GM12878 (cell line): ENCODE measurements around the gene CACNA2D3. TPM values are rescaled to one million over a fixed set of nuclear protein-coding genes. Genes with fewer than 3 reads are reported as not detected.

Experiments
- ATAC-seq: fragments of 200-7000 bp; cut with Tn5 transposase; 3 replicates; pipeline ENCODE4 v1.9.1; 2020; ENCODE audit warnings: mild to moderate bottlenecking, moderate library complexity
- BruUV-seq: library from RNA; stranded (reverse); fragments of 400-500 nt; replicated peaks from 2 replicates; lab custom pipeline; 2021; lab: Mats Ljungman, UMichigan
- CTCF ChIA-PET: fragments of 300-600 bp; sonication (Branson Sonifier 250); formaldehyde crosslinking; extraction: SDS; loops from one replicate; lab custom pipeline; 2021; ENCODE audit warnings: inconsistent platforms; lab: Yijun Ruan, JAX
- POLR2A ChIA-PET: fragments of 350-600 bp; formaldehyde crosslinking; extraction: SDS; loops from one replicate; lab custom pipeline; 2021; ENCODE audit warnings: inconsistent platforms; lab: Charles Lee
- RAD21 ChIA-PET: fragments of 300-600 bp; sonication (Branson Sonifier 250); formaldehyde crosslinking; loops from one replicate; lab custom pipeline; 2023; ENCODE audit warnings: antibody characterized with exemption; ENCODE audit not compliant: unreplicated experiment; lab: Charles Lee
- SMC1A ChIA-PET: fragments of 300-600 bp; sonication (Branson Sonifier 250); formaldehyde crosslinking; loops from one replicate; lab custom pipeline; 2023; ENCODE audit not compliant: unreplicated experiment, uncharacterized antibody; lab: Charles Lee
- DNase-seq: peaks from one replicate; pipeline ENCODE4 v3.0.0-alpha.2; 2011; ENCODE audit warnings: low read depth, low spot score
- FAIRE-seq: peaks from 3 replicates; lab custom pipeline; 2011; peaks lifted over from hg19 to GRCh38; lab: Jason Lieb, UNC
- H2AFZ ChIP-seq: 2 replicates; pipeline ENCODE4 v1.6.0; 2011; ENCODE audit warnings: low read depth, low read length, control low read depth; ENCODE audit not compliant: control insufficient read depth
- H3K27ac ChIP-seq: 2 replicates; pipeline ENCODE4 v1.5.1; 2011; ENCODE audit warnings: control low read depth; ENCODE audit not compliant: control insufficient read depth, insufficient read depth
- H3K27me3 ChIP-seq, 2 experiments: replicated peaks in 1 of 2; 2 replicates each; pipeline versions ENCODE4 v1.6.0 to v1.6.1; 2011; ENCODE audit warnings: low read length in 1 of 2; ENCODE audit not compliant: control insufficient read depth in 2 of 2, insufficient read depth in 2 of 2
- H3K36me3 ChIP-seq, 2 experiments: 2 replicates each; pipeline ENCODE4 v1.5.1; 2011; ENCODE audit warnings: low read length in 1 of 2; ENCODE audit not compliant: control insufficient read depth in 2 of 2, insufficient read depth in 2 of 2
- H3K4me1 ChIP-seq: 2 replicates; pipeline ENCODE4 v1.6.1; 2011; ENCODE audit warnings: mild to moderate bottlenecking, low read length, moderate library complexity, mixed read lengths; ENCODE audit not compliant: control insufficient read depth, insufficient read depth
- H3K4me2 ChIP-seq: 2 replicates; pipeline ENCODE4 v1.6.0; 2011; ENCODE audit warnings: control low read depth; ENCODE audit not compliant: control insufficient read depth, insufficient read depth
- H3K4me3 ChIP-seq: fragments of 200-600 bp; sonication (generic); 2 replicates; pipeline ENCODE4 v1.5.1; 2016
- H3K79me2 ChIP-seq: 2 replicates; pipeline ENCODE4 v1.6.0; 2011; ENCODE audit warnings: low read length; ENCODE audit not compliant: control insufficient read depth, insufficient read depth
- H3K9ac ChIP-seq: 2 replicates; pipeline ENCODE4 v1.8.0; 2011; ENCODE audit warnings: low read length, control low read depth, mixed read lengths; ENCODE audit not compliant: control insufficient read depth, insufficient read depth
- H3K9me3 ChIP-seq: replicated peaks from 3 replicates; pipeline ENCODE4 v1.5.1; 2011; ENCODE audit warnings: mild to moderate bottlenecking, low read length; ENCODE audit not compliant: control insufficient read depth, insufficient read depth
- H4K20me1 ChIP-seq: 2 replicates; pipeline ENCODE4 v1.6.0; 2011; ENCODE audit not compliant: control insufficient read depth, insufficient read depth
- ATF7 ChIP-seq: fragments of 450-650 bp; IDR thresholded peaks from 2 replicates; pipeline ENCODE4 v1.6.1; 2016; ENCODE audit warnings: low read depth, mild to moderate bottlenecking
- CBX3 ChIP-seq: fragments of 200-600 bp; sonication (generic); IDR thresholded peaks from 2 replicates; pipeline ENCODE4 v1.6.1; 2016; ENCODE audit warnings: low read depth, borderline replicate concordance
- EZH2 ChIP-seq: IDR thresholded peaks from 2 replicates; pipeline ENCODE4 v1.6.1; 2012; ENCODE audit warnings: low read depth, mild to moderate bottlenecking, control low read depth, inconsistent platforms, low read length, borderline replicate concordance; ENCODE audit not compliant: control insufficient read depth
- GATAD2B ChIP-seq: fragments of 450-650 bp; conservative IDR thresholded peaks from 2 replicates; pipeline ENCODE4 v1.6.1; 2017; ENCODE audit warnings: low read depth, mild to moderate bottlenecking, moderate library complexity
- IRF4 ChIP-seq: IDR thresholded peaks from 2 replicates; pipeline ENCODE4 v1.6.1; 2011; ENCODE audit warnings: low read depth, low read length
- NRF1 ChIP-seq: conservative IDR thresholded peaks from 2 replicates; pipeline ENCODE4 v1.6.1; 2011; ENCODE audit warnings: mild to moderate bottlenecking, low read depth, low read length, improper control_type of control experiment
- SIN3A ChIP-seq: IDR thresholded peaks from 2 replicates; pipeline ENCODE4 v1.6.1; 2012; ENCODE audit warnings: low read depth, low read length, improper control_type of control experiment
- SMAD1 ChIP-seq: fragments of 450-650 bp; IDR thresholded peaks from 2 replicates; pipeline ENCODE4 v1.6.1; 2018; ENCODE audit warnings: mild to moderate bottlenecking, low read depth; ENCODE audit not compliant: partially characterized antibody
- TCF12 ChIP-seq: IDR thresholded peaks from 2 replicates; pipeline ENCODE4 v1.6.1; 2011; ENCODE audit warnings: low read depth, mild to moderate bottlenecking, low read length
- ZNF24 ChIP-seq: fragments of 450-650 bp; IDR thresholded peaks from 2 replicates; pipeline ENCODE4 v1.6.1; 2017; ENCODE audit warnings: antibody characterized with exemption, mild to moderate bottlenecking
- WGBS: methylation state at CpG from one replicate; pipeline ENCODE4 v1.1.6; 2016; ENCODE audit warnings: low lambda C conversion rate; ENCODE audit not compliant: insufficient replicate concordance, insufficient coverage; ENCODE audit errors: missing lambda C conversion rate; 5-methylcytosine and 5-hydroxymethylcytosine counted together
- in situ Hi-C: fragments of 300-500 bp; cut with MboI; formaldehyde crosslinking; loops from 9 replicates; pipeline ENCODE4 v1.14.3; 2018; ENCODE audit warnings: mixed read lengths
- intact Hi-C: fragments of 100-400 bp; cut with micrococcal nuclease; formaldehyde crosslinking; loops from one replicate; pipeline ENCODE4 v1.14.2; 2022; ENCODE audit not compliant: unreplicated experiment
- polyA plus RNA-seq, 11 experiments: library from polyadenylated mRNA; depleted of rRNA in 4 of 11; unstranded in 6 of 11; stranded (reverse) in 5 of 11; fragments of >200 nt; fragmentation: Nextera tagmentation in 4 of 11; fragmentation: Illumina TruSeq in 1 of 11; extraction: Ambion mirVana in 4 of 11; extraction: Trizol in 1 of 11; gene quantifications; 1 replicate in 1 of 11; 2 replicates in 10 of 11; pipeline versions ENCODE4 v1.2.1 to v1.2.3, GENCODE V29; 2011 to 2016; ENCODE audit warnings: inconsistent platforms in 2 of 11, missing spikeins in 2 of 11, low read depth in 1 of 11
- total RNA-seq, 4 experiments: library from RNA; depleted of rRNA in 3 of 4; stranded (reverse); fragments of >200 nt in 3 of 4; fragmentation: Illumina TruSeq in 1 of 4; extraction: Trizol in 1 of 4; gene quantifications; 2 replicates each; pipeline versions ENCODE4 v1.2.1 to v1.2.3, GENCODE V29; 2013 to 2021
- TF ChIP-seq, protein P1 (sequence below): IDR thresholded peaks from 2 replicates; pipeline ENCODE4 v1.6.1; 2012; ENCODE audit warnings: low read depth, low read length, improper control_type of control experiment

The CACNA2D3 gene
- total and polyA plus RNA-seq, 10 of the 15 experiments (the other 5 are each of a cell fraction or from before 2014, with no cell fraction given): not detected

DNA sequence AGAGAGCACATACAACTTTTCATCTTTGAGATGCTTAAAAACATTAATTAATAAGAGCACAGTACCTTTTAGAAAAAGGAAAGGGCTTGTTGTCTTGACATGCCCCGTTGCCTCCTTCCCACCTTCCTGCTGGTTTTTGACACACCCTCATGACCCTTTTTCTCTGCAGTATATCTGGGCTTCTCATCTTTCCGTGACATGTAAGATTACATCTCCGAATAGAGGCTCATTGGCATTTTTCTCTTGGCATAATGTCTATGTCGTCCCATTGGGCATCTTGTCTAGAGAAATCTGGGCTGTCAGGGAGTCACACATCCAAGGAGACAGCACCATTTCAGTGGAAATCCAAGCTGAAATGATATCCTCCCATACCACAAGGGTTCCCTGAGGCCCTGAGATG, 741.4 kb downstream of the CACNA2D3 start:
- 25% methylated on average over 4 of the region's 4 CpGs for WGBS
- intact Hi-C loops (no loop called here), in situ Hi-C loops (no loop called here)
- H2AFZ ChIP-seq: no peak overlapping the region
- POLR2A ChIA-PET: no interaction called here
- no peak overlapping the region for H3K4me2 ChIP-seq
- BruUV-seq: no TSS peak
- H4K20me1 ChIP-seq: no peaks in the 10 kb centered on the region
- H3K9me3 ChIP-seq: no peaks in the 10 kb centered on the region
- no peaks in the 10 kb centered on the region for H3K79me2 ChIP-seq
- H3K4me1 ChIP-seq: no peaks in the 10 kb centered on the region
- no peak overlapping the region for H3K9ac ChIP-seq
- RAD21 ChIA-PET: no interaction called here
- CTCF ChIA-PET: no interaction called here
- no peak overlapping the region for H3K27ac ChIP-seq
- ATAC-seq: no peak
- no peaks in the 10 kb centered on the region for H3K36me3 ChIP-seq
- H3K4me3 ChIP-seq: no peak overlapping the region
- H3K27me3 ChIP-seq: peaks cover 0 to 2% of the 10 kb centered on the region in 2 experiments; a peak in 1 of 4 replicates
- SMC1A ChIA-PET: no interaction called here
- no peak for FAIRE-seq
- no peak for DNase-seq
- TF ChIP-seq SMAD1 (no peak), GATAD2B (no peak), IRF4 (no peak), NRF1 (no peak), ATF7 (no peak), ZNF24 (no peak), EZH2 (no peak), CBX3 (no peak), SIN3A (no peak)

DNA sequence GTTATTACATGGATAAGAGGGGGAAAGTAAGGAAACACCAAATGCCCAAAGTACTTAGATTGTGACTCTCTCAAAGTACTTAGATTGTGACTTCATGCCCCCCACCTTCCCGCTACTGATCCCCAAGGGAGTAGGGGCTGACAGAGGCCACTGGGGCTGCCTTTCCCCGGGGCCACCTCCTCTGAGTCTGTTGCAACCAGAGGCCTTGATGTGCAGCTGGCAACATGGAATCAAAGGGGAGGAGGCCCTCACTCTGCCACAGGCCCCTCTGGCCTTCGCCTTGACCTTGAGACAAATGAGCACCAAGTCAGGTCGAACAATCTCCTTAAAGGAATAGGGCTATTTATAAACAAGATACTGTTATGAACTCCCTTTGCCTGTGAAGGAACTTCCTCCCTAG, 743.0 kb downstream of the CACNA2D3 start:
- ChIA-PET POLR2A (no interaction called here), SMC1A (no interaction called here), RAD21 (no interaction called here), CTCF (no interaction called here)
- Histone ChIP-seq H3K36me3 (no peaks in the 10 kb centered on the region), H3K4me3 (no peak overlapping the region), H4K20me1 (no peaks in the 10 kb centered on the region), H3K4me2 (no peak overlapping the region), H3K4me1 (no peaks in the 10 kb centered on the region), H3K27me3 (peaks cover 0 to 2% of the 10 kb centered on the region in 2 experiments; a peak in 1 of 4 replicates), H2AFZ (no peak overlapping the region), H3K9me3 (no peaks in the 10 kb centered on the region), H3K9ac (no peak overlapping the region), H3K27ac (no peak overlapping the region), H3K79me2 (no peaks in the 10 kb centered on the region)
- intact Hi-C loops (no loop called here), in situ Hi-C loops (no loop called here)
- no TSS peak for BruUV-seq
- DNase-seq: no peak
- no peak for ATAC-seq
- 24% methylated on average over 4 of the region's 4 CpGs for WGBS
- no peak for FAIRE-seq
- TF ChIP-seq ZNF24 (no peak), TCF12 (no peak)
- TF ChIP-seq, protein P1, sequence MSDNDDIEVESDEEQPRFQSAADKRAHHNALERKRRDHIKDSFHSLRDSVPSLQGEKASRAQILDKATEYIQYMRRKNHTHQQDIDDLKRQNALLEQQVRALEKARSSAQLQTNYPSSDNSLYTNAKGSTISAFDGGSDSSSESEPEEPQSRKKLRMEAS: no peak
